ENCODE measurements around the gene ZBTB49. TPM values are rescaled to one million over a fixed set of nuclear protein-coding genes. Genes with fewer than 3 reads are reported as not detected.

The ZBTB49 gene
- total RNA-seq, 1 experiment from 2014 or later: 7.2 TPM

DNA sequence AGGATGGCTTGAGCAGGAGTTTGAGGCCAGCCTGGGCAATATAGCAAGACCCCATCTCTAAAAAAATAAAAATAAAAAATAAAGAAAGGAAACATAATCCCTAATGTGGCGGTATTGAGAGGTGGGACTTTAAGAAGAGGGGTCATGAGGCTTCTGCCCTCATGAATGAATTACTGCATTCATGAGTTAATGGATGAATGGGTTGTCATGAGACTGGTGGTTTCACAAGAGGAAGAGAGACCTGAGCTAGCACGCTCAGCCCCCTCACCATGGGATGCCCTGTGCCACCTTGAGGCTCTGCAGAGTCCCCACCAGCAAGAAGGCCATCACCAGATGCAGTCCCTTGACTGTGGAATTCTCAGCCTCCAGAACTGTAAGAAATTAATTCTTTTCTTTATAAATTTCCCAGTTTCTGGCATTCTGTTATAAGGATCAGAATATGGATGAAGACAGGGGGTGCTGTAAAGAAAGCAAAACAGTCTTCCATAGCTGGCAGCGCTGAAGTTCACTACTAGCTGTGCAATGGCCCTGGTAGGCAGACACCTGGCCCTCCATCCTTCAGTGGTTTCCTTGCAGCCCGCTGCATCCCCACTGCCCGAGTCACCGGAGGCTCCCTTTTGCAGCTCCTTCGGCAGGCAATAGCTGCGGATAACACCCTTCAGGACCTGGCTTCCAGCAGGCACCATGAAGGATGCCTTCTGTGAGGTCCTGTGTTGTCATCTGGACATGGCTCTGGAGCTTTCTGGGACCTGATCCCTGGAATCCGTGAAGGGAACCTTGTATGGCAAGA, 52.0 kb downstream of the ZBTB49 start:
- H3K36me3 Mint-ChIP-seq (ENCODE audit: insufficient read depth, unreplicated experiment): no peaks in the 10 kb centered on the region
- no peak overlapping the region for H3K27ac Mint-ChIP-seq (ENCODE audit: unreplicated experiment)
- intact Hi-C loops (cut with micrococcal nuclease; ENCODE audit: unreplicated experiment): no loop called here
- ChIA-PET CTCF (interaction anchor here (0.5 kb wide), 1 partner anchor 11 kb away, joined by 3 read pairs; no protein-coding TSS in a partner anchor), POLR2A (no interaction called here)
- H3K27me3 Mint-ChIP-seq (ENCODE audit: insufficient read depth, unreplicated experiment): no peaks in the 10 kb centered on the region
- no peak overlapping the region for H3K4me3 Mint-ChIP-seq (ENCODE audit: unreplicated experiment)
- H3K9me3 Mint-ChIP-seq (ENCODE audit: unreplicated experiment): no peaks in the 10 kb centered on the region
- H3K4me1 Mint-ChIP-seq (ENCODE audit: low read depth, unreplicated experiment): no peaks in the 10 kb centered on the region
- H3K36me3 ChIP-seq (ENCODE audit: control insufficient read depth, insufficient read depth, low read length): no peaks in the 10 kb centered on the region
- no peak overlapping the region for H3K4me3 ChIP-seq (ENCODE audit: low read depth, low read length)
- no TSS peak for BruUV-seq (replicated peaks)
- DNase-seq: no peak
- H3K4me1 ChIP-seq: no peaks in the 10 kb centered on the region
- no peaks in the 10 kb centered on the region for H3K27me3 ChIP-seq (replicated peaks; ENCODE audit: control insufficient read depth, insufficient read depth, low read length)
- TF ChIP-seq, protein P1, sequence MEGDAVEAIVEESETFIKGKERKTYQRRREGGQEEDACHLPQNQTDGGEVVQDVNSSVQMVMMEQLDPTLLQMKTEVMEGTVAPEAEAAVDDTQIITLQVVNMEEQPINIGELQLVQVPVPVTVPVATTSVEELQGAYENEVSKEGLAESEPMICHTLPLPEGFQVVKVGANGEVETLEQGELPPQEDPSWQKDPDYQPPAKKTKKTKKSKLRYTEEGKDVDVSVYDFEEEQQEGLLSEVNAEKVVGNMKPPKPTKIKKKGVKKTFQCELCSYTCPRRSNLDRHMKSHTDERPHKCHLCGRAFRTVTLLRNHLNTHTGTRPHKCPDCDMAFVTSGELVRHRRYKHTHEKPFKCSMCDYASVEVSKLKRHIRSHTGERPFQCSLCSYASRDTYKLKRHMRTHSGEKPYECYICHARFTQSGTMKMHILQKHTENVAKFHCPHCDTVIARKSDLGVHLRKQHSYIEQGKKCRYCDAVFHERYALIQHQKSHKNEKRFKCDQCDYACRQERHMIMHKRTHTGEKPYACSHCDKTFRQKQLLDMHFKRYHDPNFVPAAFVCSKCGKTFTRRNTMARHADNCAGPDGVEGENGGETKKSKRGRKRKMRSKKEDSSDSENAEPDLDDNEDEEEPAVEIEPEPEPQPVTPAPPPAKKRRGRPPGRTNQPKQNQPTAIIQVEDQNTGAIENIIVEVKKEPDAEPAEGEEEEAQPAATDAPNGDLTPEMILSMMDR (IDR thresholded peaks at IDR 0.05; ENCODE audit: insufficient read depth in 1 of 2, low read depth in 1 of 2, low read length in 1 of 2, severe bottlenecking in 1 of 2, unreplicated experiment in 1 of 2): no peak
- H3K9me3 ChIP-seq: no peaks in the 10 kb centered on the region

DNA sequence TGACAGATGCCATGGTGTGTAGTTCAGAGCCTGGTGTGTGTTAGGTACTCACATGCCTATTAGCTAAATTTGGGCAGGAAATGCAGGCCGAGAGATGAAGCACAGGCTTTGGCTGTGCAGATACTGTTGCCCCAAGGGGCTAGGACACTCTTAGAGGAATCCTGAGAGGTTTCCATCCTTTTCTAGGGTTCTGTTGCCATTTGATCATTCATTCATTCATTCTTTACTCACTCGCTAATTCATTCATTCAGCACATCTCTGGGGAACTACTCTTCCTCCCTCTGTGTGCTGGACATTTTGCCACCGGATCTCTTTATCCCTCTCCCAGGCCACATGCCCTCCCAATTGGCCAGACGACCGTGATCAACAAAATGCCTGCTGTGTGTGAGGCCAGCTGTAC, 53.0 kb downstream of the ZBTB49 start:
- H3K9me3 Mint-ChIP-seq (ENCODE audit: unreplicated experiment): no peaks in the 10 kb centered on the region
- no peak overlapping the region for H3K4me3 Mint-ChIP-seq (ENCODE audit: unreplicated experiment)
- H3K4me1 Mint-ChIP-seq (ENCODE audit: low read depth, unreplicated experiment): peaks cover 6% of the 10 kb centered on the region

DNA sequence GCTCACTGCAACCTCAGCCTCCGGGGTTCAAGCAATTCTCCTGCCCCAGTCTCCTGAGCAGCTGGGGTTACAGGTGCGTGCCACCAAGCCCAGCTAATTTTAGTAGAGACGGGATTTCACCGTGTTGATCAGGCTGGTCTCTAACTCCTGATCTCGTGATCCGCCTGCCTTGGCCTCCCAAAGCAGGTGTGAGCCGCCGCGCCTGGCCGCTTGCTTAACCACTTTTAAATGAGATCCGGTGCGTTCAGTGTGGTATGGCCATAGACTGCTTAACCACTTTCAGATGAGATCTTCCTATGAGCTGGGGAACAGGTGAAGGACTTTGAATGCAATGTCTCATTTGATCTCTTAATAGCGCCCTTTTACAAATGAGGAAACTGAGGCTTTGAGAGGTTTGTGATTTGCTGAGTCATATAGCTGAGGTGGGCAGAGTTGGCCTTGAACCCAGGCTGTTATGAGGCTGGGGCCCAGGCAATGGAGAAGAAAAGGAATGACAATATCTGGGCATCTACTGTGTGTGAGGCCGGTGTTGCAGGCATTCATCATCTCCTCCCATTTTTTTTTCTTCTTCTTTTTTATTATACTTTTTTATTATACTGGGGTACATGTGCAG, 55.0 kb downstream of the ZBTB49 start:
- no TSS peak for BruUV-seq (replicated peaks)
- no peaks in the 10 kb centered on the region for H3K9me3 ChIP-seq
- H3K4me1 ChIP-seq: no peaks in the 10 kb centered on the region
- Mint-ChIP-seq H3K4me3 (ENCODE audit: unreplicated experiment) (no peak overlapping the region), H3K9me3 (ENCODE audit: unreplicated experiment) (no peaks in the 10 kb centered on the region), H3K36me3 (ENCODE audit: insufficient read depth, unreplicated experiment) (no peaks in the 10 kb centered on the region), H3K4me1 (ENCODE audit: low read depth, unreplicated experiment) (peaks cover 6% of the 10 kb centered on the region), H3K27ac (ENCODE audit: unreplicated experiment) (no peak overlapping the region), H3K27me3 (ENCODE audit: insufficient read depth, unreplicated experiment) (no peaks in the 10 kb centered on the region)
- intact Hi-C loops (cut with micrococcal nuclease; ENCODE audit: unreplicated experiment): no loop called here
- TF ChIP-seq, protein P1 (IDR thresholded peaks at IDR 0.05; ENCODE audit: insufficient read depth in 1 of 2, low read depth in 1 of 2, low read length in 1 of 2, severe bottlenecking in 1 of 2, unreplicated experiment in 1 of 2): no peak
- DNase-seq: no peak
- ChIA-PET POLR2A (no interaction called here), CTCF (interaction anchor here (0.7 kb wide), 1 partner anchor 39 kb away, joined by 3 read pairs; no protein-coding TSS in a partner anchor)
- no peaks in the 10 kb centered on the region for H3K36me3 ChIP-seq (ENCODE audit: control insufficient read depth, insufficient read depth, low read length)
- H3K27me3 ChIP-seq (replicated peaks; ENCODE audit: control insufficient read depth, insufficient read depth, low read length): no peaks in the 10 kb centered on the region
- H3K4me3 ChIP-seq (ENCODE audit: low read depth, low read length): no peak overlapping the region

More for the DNA sequence above, 53.0 kb downstream of the ZBTB49 start:
- Histone ChIP-seq H3K9me3 (no peaks in the 10 kb centered on the region), H3K27me3 (replicated peaks; ENCODE audit: control insufficient read depth, insufficient read depth, low read length) (no peaks in the 10 kb centered on the region), H3K4me1 (no peaks in the 10 kb centered on the region), H3K36me3 (ENCODE audit: control insufficient read depth, insufficient read depth, low read length) (no peaks in the 10 kb centered on the region), H3K4me3 (ENCODE audit: low read depth, low read length) (no peak overlapping the region)
- no TSS peak for BruUV-seq (replicated peaks)
- CTCF ChIA-PET: no interaction called here
- H3K36me3 Mint-ChIP-seq (ENCODE audit: insufficient read depth, unreplicated experiment): no peaks in the 10 kb centered on the region
- TF ChIP-seq, protein P1 (IDR thresholded peaks at IDR 0.05; ENCODE audit: insufficient read depth in 1 of 2, low read depth in 1 of 2, low read length in 1 of 2, severe bottlenecking in 1 of 2, unreplicated experiment in 1 of 2): no peak
- POLR2A ChIA-PET: no interaction called here
- DNase-seq: no peak
- H3K27me3 Mint-ChIP-seq (ENCODE audit: insufficient read depth, unreplicated experiment): no peaks in the 10 kb centered on the region
- no peak overlapping the region for H3K27ac Mint-ChIP-seq (ENCODE audit: unreplicated experiment)
- intact Hi-C loops (cut with micrococcal nuclease; ENCODE audit: unreplicated experiment): no loop called here

All from Caco-2 (cell line).